Retinal pigment epithelial cell (primary cell): ENCODE results near the gene POGK.

Experiments used
- DNase-seq: peaks from one replicate; pipeline ENCODE4 v3.0.0-alpha.2; 2010; ENCODE audit warnings: low read depth
- H3K4me3 ChIP-seq: 2 replicates; pipeline ENCODE4 v1.5.1; 2011; ENCODE audit warnings: mild to moderate bottlenecking, low read length, control low read depth, moderate library complexity
- TF ChIP-seq, protein P1 (sequence below): conservative IDR thresholded peaks from 2 replicates; pipeline ENCODE4 v1.5.1; 2011; ENCODE audit warnings: low read depth, low read length, control low read depth, inconsistent platforms

POGK gene

DNA sequence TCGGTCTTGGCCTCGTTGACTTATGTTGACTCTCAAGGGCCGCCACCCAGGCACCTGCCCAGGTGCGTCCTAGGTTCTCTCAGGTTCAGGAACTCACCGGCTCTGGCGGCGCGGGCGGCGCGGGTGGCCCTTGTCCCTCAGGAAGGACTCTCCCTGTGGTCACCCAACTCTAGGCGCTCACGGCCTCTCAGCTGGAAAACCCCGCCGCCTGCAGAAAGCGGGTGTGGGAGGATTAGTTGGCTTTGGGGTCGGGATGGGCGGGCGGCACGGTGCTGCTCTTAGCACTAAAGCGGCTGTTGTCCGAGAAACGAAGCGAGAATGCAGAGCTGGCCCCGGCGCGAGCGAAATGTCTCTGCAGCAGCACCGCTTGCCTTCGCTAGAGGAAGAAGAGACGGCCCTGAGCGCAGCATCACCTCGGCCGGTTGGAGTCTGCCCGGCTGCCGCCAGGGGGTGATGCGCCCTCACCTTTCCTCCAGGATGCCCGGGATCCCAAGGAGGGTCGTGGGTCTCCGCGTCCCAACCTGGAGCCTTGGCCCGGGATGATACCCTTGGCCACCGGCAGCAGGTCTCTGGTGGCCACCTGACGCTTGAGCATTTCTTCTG lies 44.9 kb downstream of the POGK start:
- peak overlapping the region; percentile 12 for H3K4me3 ChIP-seq
- no peak for DNase-seq
- TF ChIP-seq, protein P1, sequence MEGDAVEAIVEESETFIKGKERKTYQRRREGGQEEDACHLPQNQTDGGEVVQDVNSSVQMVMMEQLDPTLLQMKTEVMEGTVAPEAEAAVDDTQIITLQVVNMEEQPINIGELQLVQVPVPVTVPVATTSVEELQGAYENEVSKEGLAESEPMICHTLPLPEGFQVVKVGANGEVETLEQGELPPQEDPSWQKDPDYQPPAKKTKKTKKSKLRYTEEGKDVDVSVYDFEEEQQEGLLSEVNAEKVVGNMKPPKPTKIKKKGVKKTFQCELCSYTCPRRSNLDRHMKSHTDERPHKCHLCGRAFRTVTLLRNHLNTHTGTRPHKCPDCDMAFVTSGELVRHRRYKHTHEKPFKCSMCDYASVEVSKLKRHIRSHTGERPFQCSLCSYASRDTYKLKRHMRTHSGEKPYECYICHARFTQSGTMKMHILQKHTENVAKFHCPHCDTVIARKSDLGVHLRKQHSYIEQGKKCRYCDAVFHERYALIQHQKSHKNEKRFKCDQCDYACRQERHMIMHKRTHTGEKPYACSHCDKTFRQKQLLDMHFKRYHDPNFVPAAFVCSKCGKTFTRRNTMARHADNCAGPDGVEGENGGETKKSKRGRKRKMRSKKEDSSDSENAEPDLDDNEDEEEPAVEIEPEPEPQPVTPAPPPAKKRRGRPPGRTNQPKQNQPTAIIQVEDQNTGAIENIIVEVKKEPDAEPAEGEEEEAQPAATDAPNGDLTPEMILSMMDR, result peak; percentile 86

DNA sequence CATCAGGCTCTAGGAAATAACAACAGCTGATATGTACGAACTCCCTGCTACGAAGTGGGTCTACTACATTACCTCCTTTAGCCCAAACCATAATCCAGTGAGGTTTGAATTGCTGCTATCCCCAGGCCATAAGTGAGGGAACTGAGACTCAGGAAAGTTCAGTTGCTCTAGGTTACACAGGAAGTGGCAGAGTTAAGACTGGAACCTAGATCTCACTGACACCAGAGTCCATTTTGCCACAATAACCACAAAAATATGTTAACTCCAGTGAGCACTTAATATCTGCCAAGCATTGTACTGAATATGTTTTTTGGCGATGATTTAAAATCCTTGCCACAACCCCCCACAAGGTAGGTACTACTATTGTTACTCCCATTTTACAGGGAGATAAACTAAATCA lies 45.7 kb downstream of the POGK start:
- no peak overlapping the region for H3K4me3 ChIP-seq
- no peak for DNase-seq
- TF ChIP-seq, protein P1, result no peak

DNA sequence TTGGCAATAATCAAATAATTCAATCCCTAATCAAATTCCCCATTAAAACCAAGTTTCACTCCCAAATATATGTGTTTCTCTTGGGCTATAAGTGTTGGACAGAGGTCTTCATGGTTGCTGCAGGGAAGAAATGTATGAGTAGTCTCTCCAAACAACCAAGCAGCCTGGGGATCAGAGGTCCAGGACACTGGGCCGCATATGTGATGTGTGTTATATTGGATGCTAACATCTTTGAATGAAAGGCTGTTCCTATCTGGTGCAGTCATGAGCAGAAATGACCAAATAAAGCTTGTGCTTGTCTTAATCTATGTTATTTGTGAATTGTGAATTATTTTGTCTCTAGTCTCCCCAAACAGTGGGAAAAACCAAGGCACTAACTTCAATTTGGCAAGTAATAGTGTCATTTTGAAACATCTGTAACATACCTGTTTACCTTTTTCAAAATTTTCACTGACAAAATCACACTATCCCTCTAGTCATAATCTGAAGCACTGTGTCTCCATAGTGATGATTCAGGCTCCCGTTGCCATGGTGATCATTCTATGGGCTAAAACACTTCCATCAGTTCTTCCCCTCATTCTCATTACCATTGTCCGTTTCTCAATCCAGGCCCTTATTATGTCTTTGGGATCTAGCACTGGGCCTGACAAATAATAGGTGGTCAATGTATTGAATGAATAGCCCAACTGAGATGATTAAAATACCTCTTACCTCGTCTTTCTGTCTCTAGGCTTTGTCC lies 49.3 kb downstream of the POGK start:
- DNase-seq, result no peak

DNA sequence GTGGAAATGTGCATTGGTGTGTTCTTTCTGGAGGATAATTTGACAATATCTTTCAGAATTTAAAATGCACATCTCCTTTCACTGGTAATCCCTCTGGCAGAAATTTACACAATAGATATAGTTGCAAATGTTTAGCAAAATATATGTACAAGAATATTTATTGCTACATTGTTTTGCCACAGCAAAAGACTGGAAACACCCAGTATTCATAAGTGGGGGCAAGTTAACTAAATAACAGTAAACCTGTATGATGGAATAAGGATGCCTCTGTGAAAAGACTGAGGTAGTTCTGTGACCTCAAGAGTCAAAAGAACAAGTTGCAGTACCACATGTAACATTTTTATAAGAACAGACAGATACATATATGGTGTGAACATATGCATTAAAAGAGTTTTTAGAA lies 50.5 kb downstream of the POGK start:
- no peak for DNase-seq
- TF ChIP-seq, protein P1, result no peak
- no peak overlapping the region for H3K4me3 ChIP-seq

More for the DNA sequence above, 49.3 kb downstream of the POGK start:
- TF ChIP-seq, protein P1, result no peak
- H3K4me3 ChIP-seq, result no peak overlapping the region

GRCh38 chr1:166895766-166896165 lies 56.5 kb downstream of the POGK start:
- DNase-seq, result no peak
- no peak overlapping the region for H3K4me3 ChIP-seq
- TF ChIP-seq, protein P1, result no peak

- H3K4me3 ChIP-seq, result no peak overlapping the region
- TF ChIP-seq, protein P1, result no peak
- DNase-seq, result no peak
Observed at GRCh38 chr1:166899769-166900168, 60.5 kb downstream of the POGK start.

DNA sequence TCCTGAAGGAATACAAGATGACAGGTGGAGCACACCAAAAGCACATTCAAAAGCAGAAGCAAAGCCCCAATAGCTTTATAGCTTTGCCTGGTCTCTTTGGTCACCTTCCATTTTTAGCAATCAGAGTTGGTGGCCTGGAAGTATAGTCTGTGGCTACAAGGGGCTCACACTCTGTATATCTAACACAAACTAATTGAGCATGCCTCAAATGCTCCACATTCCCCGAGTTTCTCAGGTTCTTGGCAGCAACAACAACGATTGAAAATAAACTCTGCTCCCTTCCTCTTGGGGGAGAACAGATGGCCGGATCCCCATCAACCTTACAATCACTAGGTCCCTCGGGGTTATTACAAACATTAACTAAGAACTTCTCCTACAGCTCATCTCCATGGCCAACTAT lies 61.7 kb downstream of the POGK start:
- no peak overlapping the region for H3K4me3 ChIP-seq
- TF ChIP-seq, protein P1, result no peak
- no peak for DNase-seq
